GM23338 (cell line): ENCODE data around the gene RFC1. TPM values are rescaled to one million over a fixed set of nuclear protein-coding genes. Genes with fewer than 3 reads are reported as not detected.

Experiments
- CREB1 ChIP-seq: fragments of 250-450 bp; sonication (Bioruptor Pico); IDR thresholded peaks from 2 replicates; pipeline ENCODE4 v1.5.0; 2020; ENCODE audit warnings: low read depth, mild to moderate bottlenecking, moderate library complexity
- EZH2 ChIP-seq: fragments of 200-600 bp; sonication (generic); IDR thresholded peaks from one replicate; pipeline ENCODE4 v1.8.0; 2017; ENCODE audit warnings: antibody characterized with exemption, mild to moderate bottlenecking, low read depth; ENCODE audit not compliant: unreplicated experiment
- EZH2phosphoT487 ChIP-seq: fragments of 200-600 bp; sonication (generic); IDR thresholded peaks from one replicate; pipeline ENCODE4 v1.8.1; 2018; ENCODE audit warnings: antibody characterized with exemption; ENCODE audit not compliant: unreplicated experiment
- JUNB ChIP-seq: IDR thresholded peaks from one replicate; pipeline ENCODE4 v1.6.1; 2016; ENCODE audit warnings: antibody characterized with exemption; ENCODE audit not compliant: unreplicated experiment
- POLR2AphosphoS5 ChIP-seq: IDR thresholded peaks from 2 replicates; pipeline ENCODE4 v1.6.1; 2016; ENCODE audit warnings: antibody characterized with exemption, low read depth
- ZNF114 ChIP-seq: fragments of 250-450 bp; sonication (Bioruptor Pico); IDR thresholded peaks from 2 replicates; pipeline ENCODE4 v1.5.0; 2020; ENCODE audit warnings: mild to moderate bottlenecking, moderate library complexity
- ZNF331 ChIP-seq: fragments of 250-450 bp; sonication (Bioruptor Pico); IDR thresholded peaks from 2 replicates; pipeline ENCODE4 v1.5.0; 2020; ENCODE audit warnings: low read depth, mild to moderate bottlenecking, moderate library complexity
- polyA plus RNA-seq: library from polyadenylated mRNA; unstranded; fragments of >200 nt; fragmentation: Nextera tagmentation; extraction: Ambion mirVana; gene quantifications from 2 replicates; pipeline ENCODE4 v1.2.1, GENCODE V29; 2016
- total RNA-seq: library from RNA; depleted of rRNA; stranded (reverse); fragments of >200 nt; shearing (Covaris generic); gene quantifications from 2 replicates; pipeline ENCODE4 v1.2.3, GENCODE V29; 2014
- TF ChIP-seq, protein P1 (sequence below): fragments of 250-450 bp; sonication (Bioruptor Pico); IDR thresholded peaks from 2 replicates; pipeline ENCODE4 v1.5.0; 2020; ENCODE audit warnings: mild to moderate bottlenecking, moderate library complexity
- TF ChIP-seq, protein P2 (sequence below): IDR thresholded peaks from 2 replicates; pipeline ENCODE4 v1.6.1; 2016; ENCODE audit warnings: antibody characterized with exemption
- TF ChIP-seq, protein P3 (sequence below): IDR thresholded peaks from one replicate; pipeline ENCODE4 v1.6.1; 2018; ENCODE audit warnings: antibody characterized with exemption; ENCODE audit not compliant: unreplicated experiment

The RFC1 gene
- total and polyA plus RNA-seq, 2 experiments from 2014 or later, result 75.8 to 228 TPM

DNA sequence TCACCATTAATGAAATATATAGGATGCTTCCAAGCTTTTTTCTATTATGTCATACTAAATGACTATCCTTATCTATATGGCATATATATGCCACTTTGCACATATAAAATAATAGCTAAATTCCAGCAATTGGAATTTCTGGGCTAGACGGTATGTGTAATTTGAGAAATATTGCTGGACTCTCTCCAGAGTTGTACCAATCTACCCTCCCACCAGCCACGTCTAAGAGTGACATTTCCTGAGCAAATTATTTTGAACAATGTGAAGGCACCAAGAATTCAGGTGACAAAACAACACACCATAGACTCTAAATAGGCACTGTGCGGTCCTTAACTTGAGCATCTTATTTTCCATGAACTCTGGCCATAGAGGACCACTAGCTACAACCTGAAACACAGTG, 62.3 kb downstream of the RFC1 start (continued):
- TF ChIP-seq, protein P1, sequence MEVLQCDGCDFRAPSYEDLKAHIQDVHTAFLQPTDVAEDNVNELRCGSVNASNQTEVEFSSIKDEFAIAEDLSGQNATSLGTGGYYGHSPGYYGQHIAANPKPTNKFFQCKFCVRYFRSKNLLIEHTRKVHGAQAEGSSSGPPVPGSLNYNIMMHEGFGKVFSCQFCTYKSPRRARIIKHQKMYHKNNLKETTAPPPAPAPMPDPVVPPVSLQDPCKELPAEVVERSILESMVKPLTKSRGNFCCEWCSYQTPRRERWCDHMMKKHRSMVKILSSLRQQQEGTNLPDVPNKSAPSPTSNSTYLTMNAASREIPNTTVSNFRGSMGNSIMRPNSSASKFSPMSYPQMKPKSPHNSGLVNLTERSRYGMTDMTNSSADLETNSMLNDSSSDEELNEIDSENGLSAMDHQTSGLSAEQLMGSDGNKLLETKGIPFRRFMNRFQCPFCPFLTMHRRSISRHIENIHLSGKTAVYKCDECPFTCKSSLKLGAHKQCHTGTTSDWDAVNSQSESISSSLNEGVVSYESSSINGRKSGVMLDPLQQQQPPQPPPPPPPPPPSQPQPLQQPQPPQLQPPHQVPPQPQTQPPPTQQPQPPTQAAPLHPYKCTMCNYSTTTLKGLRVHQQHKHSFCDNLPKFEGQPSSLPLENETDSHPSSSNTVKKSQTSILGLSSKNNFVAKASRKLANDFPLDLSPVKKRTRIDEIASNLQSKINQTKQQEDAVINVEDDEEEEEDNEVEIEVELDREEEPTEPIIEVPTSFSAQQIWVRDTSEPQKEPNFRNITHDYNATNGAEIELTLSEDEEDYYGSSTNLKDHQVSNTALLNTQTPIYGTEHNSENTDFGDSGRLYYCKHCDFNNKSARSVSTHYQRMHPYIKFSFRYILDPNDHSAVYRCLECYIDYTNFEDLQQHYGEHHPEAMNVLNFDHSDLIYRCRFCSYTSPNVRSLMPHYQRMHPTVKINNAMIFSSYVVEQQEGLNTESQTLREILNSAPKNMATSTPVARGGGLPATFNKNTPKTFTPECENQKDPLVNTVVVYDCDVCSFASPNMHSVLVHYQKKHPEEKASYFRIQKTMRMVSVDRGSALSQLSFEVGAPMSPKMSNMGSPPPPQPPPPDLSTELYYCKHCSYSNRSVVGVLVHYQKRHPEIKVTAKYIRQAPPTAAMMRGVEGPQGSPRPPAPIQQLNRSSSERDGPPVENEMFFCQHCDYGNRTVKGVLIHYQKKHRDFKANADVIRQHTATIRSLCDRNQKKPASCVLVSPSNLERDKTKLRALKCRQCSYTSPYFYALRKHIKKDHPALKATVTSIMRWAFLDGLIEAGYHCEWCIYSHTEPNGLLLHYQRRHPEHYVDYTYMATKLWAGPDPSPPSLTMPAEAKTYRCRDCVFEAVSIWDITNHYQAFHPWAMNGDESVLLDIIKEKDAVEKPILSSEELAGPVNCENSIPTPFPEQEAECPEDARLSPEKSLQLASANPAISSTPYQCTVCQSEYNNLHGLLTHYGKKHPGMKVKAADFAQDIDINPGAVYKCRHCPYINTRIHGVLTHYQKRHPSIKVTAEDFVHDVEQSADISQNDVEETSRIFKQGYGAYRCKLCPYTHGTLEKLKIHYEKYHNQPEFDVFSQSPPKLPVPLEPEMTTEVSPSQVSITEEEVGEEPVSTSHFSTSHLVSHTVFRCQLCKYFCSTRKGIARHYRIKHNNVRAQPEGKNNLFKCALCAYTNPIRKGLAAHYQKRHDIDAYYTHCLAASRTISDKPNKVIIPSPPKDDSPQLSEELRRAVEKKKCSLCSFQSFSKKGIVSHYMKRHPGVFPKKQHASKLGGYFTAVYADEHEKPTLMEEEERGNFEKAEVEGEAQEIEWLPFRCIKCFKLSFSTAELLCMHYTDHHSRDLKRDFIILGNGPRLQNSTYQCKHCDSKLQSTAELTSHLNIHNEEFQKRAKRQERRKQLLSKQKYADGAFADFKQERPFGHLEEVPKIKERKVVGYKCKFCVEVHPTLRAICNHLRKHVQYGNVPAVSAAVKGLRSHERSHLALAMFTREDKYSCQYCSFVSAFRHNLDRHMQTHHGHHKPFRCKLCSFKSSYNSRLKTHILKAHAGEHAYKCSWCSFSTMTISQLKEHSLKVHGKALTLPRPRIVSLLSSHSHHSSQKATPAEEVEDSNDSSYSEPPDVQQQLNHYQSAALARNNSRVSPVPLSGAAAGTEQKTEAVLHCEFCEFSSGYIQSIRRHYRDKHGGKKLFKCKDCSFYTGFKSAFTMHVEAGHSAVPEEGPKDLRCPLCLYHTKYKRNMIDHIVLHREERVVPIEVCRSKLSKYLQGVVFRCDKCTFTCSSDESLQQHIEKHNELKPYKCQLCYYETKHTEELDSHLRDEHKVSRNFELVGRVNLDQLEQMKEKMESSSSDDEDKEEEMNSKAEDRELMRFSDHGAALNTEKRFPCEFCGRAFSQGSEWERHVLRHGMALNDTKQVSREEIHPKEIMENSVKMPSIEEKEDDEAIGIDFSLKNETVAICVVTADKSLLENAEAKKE (CRISPR knock-in tag), result no peak
- TF ChIP-seq ZNF331 (no peak), CREB1 (no peak), EZH2phosphoT487 (no peak), JUNB (no peak), EZH2 (no peak), POLR2AphosphoS5 (no peak), ZNF114 (CRISPR knock-in tag) (no peak)
- TF ChIP-seq, protein P2, sequence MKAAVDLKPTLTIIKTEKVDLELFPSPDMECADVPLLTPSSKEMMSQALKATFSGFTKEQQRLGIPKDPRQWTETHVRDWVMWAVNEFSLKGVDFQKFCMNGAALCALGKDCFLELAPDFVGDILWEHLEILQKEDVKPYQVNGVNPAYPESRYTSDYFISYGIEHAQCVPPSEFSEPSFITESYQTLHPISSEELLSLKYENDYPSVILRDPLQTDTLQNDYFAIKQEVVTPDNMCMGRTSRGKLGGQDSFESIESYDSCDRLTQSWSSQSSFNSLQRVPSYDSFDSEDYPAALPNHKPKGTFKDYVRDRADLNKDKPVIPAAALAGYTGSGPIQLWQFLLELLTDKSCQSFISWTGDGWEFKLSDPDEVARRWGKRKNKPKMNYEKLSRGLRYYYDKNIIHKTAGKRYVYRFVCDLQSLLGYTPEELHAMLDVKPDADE, result no peak
- TF ChIP-seq, protein P3, sequence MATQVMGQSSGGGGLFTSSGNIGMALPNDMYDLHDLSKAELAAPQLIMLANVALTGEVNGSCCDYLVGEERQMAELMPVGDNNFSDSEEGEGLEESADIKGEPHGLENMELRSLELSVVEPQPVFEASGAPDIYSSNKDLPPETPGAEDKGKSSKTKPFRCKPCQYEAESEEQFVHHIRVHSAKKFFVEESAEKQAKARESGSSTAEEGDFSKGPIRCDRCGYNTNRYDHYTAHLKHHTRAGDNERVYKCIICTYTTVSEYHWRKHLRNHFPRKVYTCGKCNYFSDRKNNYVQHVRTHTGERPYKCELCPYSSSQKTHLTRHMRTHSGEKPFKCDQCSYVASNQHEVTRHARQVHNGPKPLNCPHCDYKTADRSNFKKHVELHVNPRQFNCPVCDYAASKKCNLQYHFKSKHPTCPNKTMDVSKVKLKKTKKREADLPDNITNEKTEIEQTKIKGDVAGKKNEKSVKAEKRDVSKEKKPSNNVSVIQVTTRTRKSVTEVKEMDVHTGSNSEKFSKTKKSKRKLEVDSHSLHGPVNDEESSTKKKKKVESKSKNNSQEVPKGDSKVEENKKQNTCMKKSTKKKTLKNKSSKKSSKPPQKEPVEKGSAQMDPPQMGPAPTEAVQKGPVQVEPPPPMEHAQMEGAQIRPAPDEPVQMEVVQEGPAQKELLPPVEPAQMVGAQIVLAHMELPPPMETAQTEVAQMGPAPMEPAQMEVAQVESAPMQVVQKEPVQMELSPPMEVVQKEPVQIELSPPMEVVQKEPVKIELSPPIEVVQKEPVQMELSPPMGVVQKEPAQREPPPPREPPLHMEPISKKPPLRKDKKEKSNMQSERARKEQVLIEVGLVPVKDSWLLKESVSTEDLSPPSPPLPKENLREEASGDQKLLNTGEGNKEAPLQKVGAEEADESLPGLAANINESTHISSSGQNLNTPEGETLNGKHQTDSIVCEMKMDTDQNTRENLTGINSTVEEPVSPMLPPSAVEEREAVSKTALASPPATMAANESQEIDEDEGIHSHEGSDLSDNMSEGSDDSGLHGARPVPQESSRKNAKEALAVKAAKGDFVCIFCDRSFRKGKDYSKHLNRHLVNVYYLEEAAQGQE, result no peak
